Measurements from ENCODE around the gene RNF19B. TPM values are rescaled to one million over a fixed set of nuclear protein-coding genes. Genes with fewer than 3 reads are reported as not detected.

The RNF19B gene
- total RNA-seq, 1 experiment from 2014 or later, result 22.5 TPM

GRCh38 chr1:32998997-32999396 lies 34.4 kb upstream of the RNF19B start:
- H3K9ac ChIP-seq (ENCODE audit: low read length), result no peak overlapping the region
- no peak overlapping the region for H3K4me2 ChIP-seq (ENCODE audit: low read length)
- CTCF ChIA-PET, result interaction anchor here (1.1 kb wide), 1 partner anchor 8 kb away, joined by 5 read pairs; no protein-coding TSS in a partner anchor
- H3K4me1 ChIP-seq (ENCODE audit: control insufficient read depth in 1 of 2, insufficient read depth in 2 of 2, low read length in 2 of 2), result peaks cover 0 to 6% of the 10 kb centered on the region in 2 experiments; a peak in 1 of 4 replicates
- H3K4me3 ChIP-seq (replicated peaks in 1 of 2; ENCODE audit: low read depth in 1 of 2, low read length in 2 of 2), result no peak overlapping the region
- RAD21 ChIA-PET (ENCODE audit: low non-redundant PET in 1 of 2, low total read pairs in 2 of 2, uncharacterized antibody in 2 of 2, unreplicated experiment in 2 of 2), result no interaction called here
- H4K20me1 ChIP-seq (ENCODE audit: insufficient read depth), result no peaks in the 10 kb centered on the region
- POLR2A ChIA-PET, result interaction anchor here (0.6 kb wide), 1 partner anchor 32 kb away, joined by 3 read pairs; no protein-coding TSS in a partner anchor
- no TSS peak for BruUV-seq (replicated peaks)
- DNase-seq (ENCODE audit: low read depth, low spot score) (no peak), ATAC-seq (no peak)
- no peak overlapping the region for H2AFZ ChIP-seq (ENCODE audit: low read depth, low read length, poor library complexity, severe bottlenecking)
- H3K27me3 ChIP-seq (ENCODE audit: insufficient read depth, low read length), result no peaks in the 10 kb centered on the region
- no peaks in the 10 kb centered on the region for H3K9me2 ChIP-seq (ENCODE audit: insufficient read depth)
- no peaks in the 10 kb centered on the region for H3K9me3 ChIP-seq (ENCODE audit: control insufficient read depth in 1 of 2, insufficient read depth in 1 of 2, low read depth in 1 of 2, low read length in 2 of 2)
- H3K79me2 ChIP-seq (ENCODE audit: insufficient read depth, low read length), result no peaks in the 10 kb centered on the region
- intact Hi-C loops (cut with micrococcal nuclease), result no loop called here
- no peaks in the 10 kb centered on the region for H3K36me3 ChIP-seq (ENCODE audit: control insufficient read depth in 1 of 2, insufficient read depth in 2 of 2, low read length in 2 of 2)
- no peak overlapping the region for H3K27ac ChIP-seq (ENCODE audit: low read depth, low read length)
- TF ChIP-seq FOSL1 (IDR thresholded peaks at IDR 0.05; ENCODE audit: low read depth), result no peak
- TF ChIP-seq EZH2 (IDR thresholded peaks at IDR 0.05), result no peak
- TF ChIP-seq RAD21 (IDR thresholded peaks at IDR 0.05; ENCODE audit: low read depth), result no peak
- no peak for TF ChIP-seq TCF7L2 (IDR thresholded peaks at IDR 0.05; ENCODE audit: borderline replicate concordance, extremely low read depth, insufficient read depth, insufficient read length)
- TF ChIP-seq SIN3A (IDR thresholded peaks at IDR 0.05; ENCODE audit: low read depth), result no peak
- no peak for TF ChIP-seq SRF (IDR thresholded peaks at IDR 0.05; ENCODE audit: low read depth)
- TF ChIP-seq YY1 (IDR thresholded peaks at IDR 0.05; ENCODE audit: extremely low read depth, insufficient replicate concordance, low read depth, low read length), result no peak
- no peak for TF ChIP-seq ELF1 (IDR thresholded peaks at IDR 0.05; ENCODE audit: borderline replicate concordance, low read depth)

GRCh38 chr1:32998064-32998463 lies 33.5 kb upstream of the RNF19B start:
- Histone ChIP-seq H3K79me2 (ENCODE audit: insufficient read depth, low read length) (no peaks in the 10 kb centered on the region), H3K9ac (ENCODE audit: low read length) (no peak overlapping the region), H3K4me2 (ENCODE audit: low read length) (no peak overlapping the region), H4K20me1 (ENCODE audit: insufficient read depth) (no peaks in the 10 kb centered on the region), H3K27ac (ENCODE audit: low read depth, low read length) (no peak overlapping the region), H3K36me3 (ENCODE audit: control insufficient read depth in 1 of 2, insufficient read depth in 2 of 2, low read length in 2 of 2) (no peaks in the 10 kb centered on the region), H3K4me1 (ENCODE audit: control insufficient read depth in 1 of 2, insufficient read depth in 2 of 2, low read length in 2 of 2) (peaks cover 4 to 15% of the 10 kb centered on the region in 2 experiments), H3K27me3 (ENCODE audit: insufficient read depth, low read length) (no peaks in the 10 kb centered on the region), H2AFZ (ENCODE audit: low read depth, low read length, poor library complexity, severe bottlenecking) (no peak overlapping the region), H3K9me3 (ENCODE audit: control insufficient read depth in 1 of 2, insufficient read depth in 1 of 2, low read depth in 1 of 2, low read length in 2 of 2) (no peaks in the 10 kb centered on the region), H3K9me2 (ENCODE audit: insufficient read depth) (no peaks in the 10 kb centered on the region), H3K4me3 (replicated peaks in 1 of 2; ENCODE audit: low read depth in 1 of 2, low read length in 2 of 2) (no peak overlapping the region)
- ChIA-PET RAD21 (ENCODE audit: low non-redundant PET in 1 of 2, low total read pairs in 2 of 2, uncharacterized antibody in 2 of 2, unreplicated experiment in 2 of 2) (no interaction called here), POLR2A (interaction anchor here (0.7 kb wide), 1 partner anchor 52 kb away, joined by 3 read pairs; no protein-coding TSS in a partner anchor), CTCF (interaction anchor here (1.1 kb wide), 1 partner anchor 9 kb away, joined by 5 read pairs; no protein-coding TSS in a partner anchor)
- TF ChIP-seq POLR2AphosphoS5 (IDR thresholded peaks at IDR 0.05; ENCODE audit: low read depth, low read length) (peak; percentile 41; the same call in 1 of the 2 replicates), ZBTB33 (IDR thresholded peaks at IDR 0.05; ENCODE audit: extremely low read depth, insufficient replicate concordance, low read length) (no peak), JUND (IDR thresholded peaks at IDR 0.05) (no peak), TCF7L2 (IDR thresholded peaks at IDR 0.05; ENCODE audit: borderline replicate concordance, extremely low read depth, insufficient read depth, insufficient read length) (no peak)
- intact Hi-C loops (cut with micrococcal nuclease), result no loop called here
- no TSS peak for BruUV-seq (replicated peaks)
- ATAC-seq, result no peak
- no peak for DNase-seq (ENCODE audit: low read depth, low spot score)

Data from HCT116 (cell line).